Ascending aorta (tissue), 2 donors: ENCODE measurements around the gene FGG. TPM values are rescaled to one million over a fixed set of nuclear protein-coding genes. Genes with fewer than 3 reads are reported as not detected.

Source experiments
- DNase-seq, 2 donors: peaks; one replicate each; pipeline ENCODE4 v3.0.0-alpha.2; 2019; ENCODE audit warnings: low spot score in 2 of 2
- H3K27ac ChIP-seq, 2 donors: fragments of 200-600 bp; sonication (generic); one replicate each; pipeline ENCODE4 v1.5.1; 2016 to 2017; ENCODE audit warnings: mild to moderate bottlenecking in 1 of 2
- H3K27me3 ChIP-seq: fragments of 200-600 bp; sonication (generic); one replicate; pipeline ENCODE4 v1.5.1; 2017
- H3K36me3 ChIP-seq, 2 donors: fragments of 200-600 bp; sonication (generic); one replicate each; pipeline ENCODE4 v1.5.1; 2016
- H3K4me1 ChIP-seq, 2 donors: fragments of 200-600 bp; sonication (generic); one replicate each; pipeline ENCODE4 v1.5.1; 2016 to 2017; ENCODE audit warnings: mild to moderate bottlenecking in 1 of 2
- H3K4me3 ChIP-seq, 2 donors: fragments of 200-600 bp; sonication (generic); one replicate each; pipeline ENCODE4 v1.5.1; 2016 to 2017; ENCODE audit warnings: mild to moderate bottlenecking in 1 of 2
- H3K9me3 ChIP-seq, 2 donors: fragments of 200-600 bp; sonication (generic); one replicate each; pipeline ENCODE4 v1.5.1; 2016
- CTCF ChIP-seq, 3 experiments: fragments of 200-600 bp in 2 of 3; fragments of 450-650 bp in 1 of 3; sonication (generic) in 2 of 3; IDR thresholded peaks; one replicate each; pipeline ENCODE4 v1.5.1; 2016 to 2019; ENCODE audit warnings: antibody characterized with exemption in 3 of 3, mild to moderate bottlenecking in 1 of 3, moderate library complexity in 1 of 3
- intact Hi-C: fragments of 100-400 bp; cut with DNase I; formaldehyde crosslinking; loops from one replicate; pipeline ENCODE4 v1.15.1; 2023
- total RNA-seq: library from RNA; depleted of rRNA; stranded (reverse); fragments of >200 nt; gene quantifications from one replicate; pipeline ENCODE4 v1.1.0, GENCODE V29; 2016

The FGG gene
- total RNA-seq, 1 donor from 2014 or later = 40.3 TPM

DNA sequence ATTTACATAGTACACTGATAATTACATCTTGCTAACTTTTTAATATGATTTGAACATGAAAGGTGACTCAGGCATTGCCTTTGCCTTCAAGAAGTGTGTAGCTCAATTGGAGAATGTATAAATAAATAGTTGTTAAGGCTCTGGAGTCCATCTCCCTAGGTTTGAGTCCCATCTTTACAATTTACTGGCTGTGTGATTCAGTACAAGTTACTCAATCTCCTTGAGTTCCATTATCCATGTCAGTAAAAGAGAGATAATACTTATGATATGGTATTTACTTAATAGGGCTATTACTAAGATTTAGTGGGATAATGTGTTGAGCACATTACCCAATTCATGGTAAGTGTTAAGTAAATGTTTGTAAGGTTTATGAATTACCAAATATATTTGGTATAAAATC is 1.9 kb upstream of the FGG start:
- Histone ChIP-seq H3K27me3 (no peaks in the 10 kb centered on the region), H3K4me1 (no peaks in the 10 kb centered on the region), H3K4me3 (no peak overlapping the region), H3K9me3 (no peaks in the 10 kb centered on the region), H3K36me3 (no peaks in the 10 kb centered on the region), H3K27ac (no peak overlapping the region)
- intact Hi-C loops = no loop called here
- TF ChIP-seq CTCF (IDR thresholded peaks at IDR 0.05) = no peak
- DNase-seq = no peak

GRCh38 chr4:154611833-154612232 is 623 bp downstream of the FGG start:
- Histone ChIP-seq H3K4me1 (no peaks in the 10 kb centered on the region), H3K9me3 (no peaks in the 10 kb centered on the region), H3K36me3 (no peaks in the 10 kb centered on the region), H3K4me3 (no peak overlapping the region), H3K27ac (no peak overlapping the region), H3K27me3 (no peaks in the 10 kb centered on the region)
- no peak for DNase-seq
- intact Hi-C loops = no loop called here
- TF ChIP-seq CTCF (IDR thresholded peaks at IDR 0.05) = no peak

- TF ChIP-seq CTCF (IDR thresholded peaks at IDR 0.05) = no peak
- no peak overlapping the region for H3K4me3 ChIP-seq
- no peak overlapping the region for H3K27ac ChIP-seq
- H3K9me3 ChIP-seq = no peaks in the 10 kb centered on the region
- intact Hi-C loops = no loop called here
- no peaks in the 10 kb centered on the region for H3K4me1 ChIP-seq
- H3K36me3 ChIP-seq = no peaks in the 10 kb centered on the region
- DNase-seq = no peak
- H3K27me3 ChIP-seq = no peaks in the 10 kb centered on the region
Observed at GRCh38 chr4:154610582-154610981, 1.9 kb downstream of the FGG start.

DNA sequence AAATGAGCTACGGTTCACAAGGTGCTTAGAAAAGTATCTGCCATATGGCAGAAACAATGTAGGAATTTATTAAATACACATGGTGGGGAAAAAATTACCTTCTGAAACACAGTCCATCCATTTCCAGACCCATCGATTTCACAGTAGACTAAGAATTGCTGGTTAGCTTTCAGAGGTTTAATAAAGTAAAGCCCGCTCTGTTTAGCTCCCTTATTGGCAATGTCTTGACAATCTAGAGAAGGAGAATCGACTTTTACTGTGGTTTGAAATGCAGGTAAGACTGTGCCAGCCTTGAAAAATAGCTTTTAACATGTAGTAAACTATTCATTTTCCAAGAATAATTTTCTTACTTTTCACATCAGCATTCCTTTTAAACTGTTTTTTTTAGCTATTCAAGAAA is 2.9 kb downstream of the FGG start:
- no peak for DNase-seq
- H3K36me3 ChIP-seq = no peaks in the 10 kb centered on the region
- H3K27ac ChIP-seq = no peak overlapping the region
- H3K4me3 ChIP-seq = no peak overlapping the region
- H3K4me1 ChIP-seq = no peaks in the 10 kb centered on the region
- H3K27me3 ChIP-seq = no peaks in the 10 kb centered on the region
- no peak for TF ChIP-seq CTCF (IDR thresholded peaks at IDR 0.05)
- H3K9me3 ChIP-seq = no peaks in the 10 kb centered on the region
- intact Hi-C loops = no loop called here

DNA sequence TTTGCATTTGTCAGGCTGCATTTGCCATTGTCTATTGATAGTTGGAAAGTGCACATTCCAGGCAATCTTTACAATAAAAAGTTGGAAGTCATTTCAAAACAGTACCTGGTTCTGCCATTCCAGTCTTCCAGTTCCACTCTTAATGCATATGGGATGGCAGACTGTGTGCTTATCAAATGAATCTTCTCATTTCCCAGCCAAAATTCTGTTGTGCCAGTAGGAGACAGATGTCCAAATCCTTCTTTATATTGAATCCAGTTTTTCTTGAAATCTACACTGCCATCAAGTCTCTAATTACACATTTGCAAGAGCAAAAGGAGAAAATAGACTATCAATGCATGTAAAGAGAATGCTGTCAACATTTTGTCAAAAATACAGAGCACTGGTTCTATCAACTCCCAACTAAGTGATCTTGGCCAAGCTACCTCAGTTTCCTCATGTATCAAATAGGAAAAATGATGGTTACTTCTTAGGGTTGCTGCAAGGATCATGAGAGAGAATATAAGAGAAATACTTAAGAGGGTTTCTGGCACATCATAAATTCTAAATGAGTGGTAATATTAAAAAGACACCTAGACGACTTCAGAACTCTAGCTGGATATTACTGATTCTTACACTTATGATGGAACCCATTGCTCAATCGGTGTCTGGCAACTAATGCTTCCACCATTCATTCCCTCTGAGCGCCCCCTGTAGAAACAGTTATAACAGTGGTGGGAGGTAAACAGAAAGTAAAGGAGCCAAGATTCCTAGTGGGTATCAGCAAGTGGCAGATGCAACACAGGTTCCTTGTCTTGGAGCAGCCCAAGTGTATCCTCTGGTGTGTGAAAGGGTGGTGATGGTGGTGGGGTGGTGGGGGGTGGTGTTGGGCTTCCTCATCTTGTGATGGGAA is 3.8 kb downstream of the FGG start:
- no peaks in the 10 kb centered on the region for H3K36me3 ChIP-seq
- H3K9me3 ChIP-seq = no peaks in the 10 kb centered on the region
- no peak for TF ChIP-seq CTCF (IDR thresholded peaks at IDR 0.05)
- intact Hi-C loops = no loop called here
- H3K4me3 ChIP-seq = no peak overlapping the region
- DNase-seq = no peak
- H3K27ac ChIP-seq = no peak overlapping the region
- no peaks in the 10 kb centered on the region for H3K4me1 ChIP-seq
- no peaks in the 10 kb centered on the region for H3K27me3 ChIP-seq
